ENCODE data around the gene HMGXB3.

HMGXB3 gene

DNA sequence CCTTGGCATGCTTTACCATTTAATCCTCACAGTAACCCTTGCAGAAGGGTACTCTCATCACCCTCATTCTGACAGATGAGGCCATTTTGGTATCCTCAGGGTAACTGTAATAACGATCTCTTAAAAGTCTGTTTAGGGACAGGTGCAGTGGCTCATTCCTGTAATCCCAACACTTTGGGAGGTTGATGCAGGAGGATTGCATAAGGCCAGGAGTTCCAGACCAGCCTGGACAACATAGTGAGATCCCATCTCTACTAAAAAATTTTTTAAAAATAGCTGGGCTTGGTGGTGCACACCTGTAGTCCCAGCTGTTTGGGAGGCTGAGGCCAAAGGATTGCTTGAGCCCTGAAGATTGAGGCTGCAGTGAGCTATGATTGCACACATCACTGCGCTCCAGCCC lies 54.0 kb downstream of the HMGXB3 start:
- Histone ChIP-seq H3F3A (ENCODE audit: insufficient read depth) (no peaks in the 10 kb centered on the region), H3K4me3 (ENCODE audit: insufficient read depth, low read length, poor library complexity, severe bottlenecking) (no peak overlapping the region), H4K20me1 (ENCODE audit: low read depth, low read length) (no peaks in the 10 kb centered on the region), H3K27me3 (ENCODE audit: low read length) (no peaks in the 10 kb centered on the region), H3K4me2 (ENCODE audit: low read depth, low read length, poor library complexity, severe bottlenecking) (no peak overlapping the region), H3K27ac (ENCODE audit: low read depth, low read length) (no peak overlapping the region), H2AFZ (ENCODE audit: low read depth, low read length, severe bottlenecking) (no peak overlapping the region), H3K9me2 (replicated peaks; ENCODE audit: insufficient read depth, low read length) (no peaks in the 10 kb centered on the region), H3K79me2 (ENCODE audit: insufficient read depth, low read length) (no peaks in the 10 kb centered on the region), H3K36me3 (ENCODE audit: low read length) (peaks cover 8% of the 10 kb centered on the region; the same call in 1 of the 2 replicates), H3K9ac (ENCODE audit: low read length) (no peak overlapping the region), H3K9me3 (ENCODE audit: insufficient read depth, low read length) (no peaks in the 10 kb centered on the region)
- no peak for TF ChIP-seq EZH2phosphoT487 (conservative IDR thresholded peaks at IDR 0.05; ENCODE audit: low read length)
- TF ChIP-seq CTCF (IDR thresholded peaks at IDR 0.05; ENCODE audit: insufficient read depth, low read length, poor library complexity, severe bottlenecking) = no peak

GRCh38 chr5:150055326-150056074 lies 55.0 kb downstream of the HMGXB3 start:
- Histone ChIP-seq H4K20me1 (ENCODE audit: low read depth, low read length) (no peaks in the 10 kb centered on the region), H3K4me2 (ENCODE audit: low read depth, low read length, poor library complexity, severe bottlenecking) (no peak overlapping the region), H2AFZ (ENCODE audit: low read depth, low read length, severe bottlenecking) (no peak overlapping the region), H3K27ac (ENCODE audit: low read depth, low read length) (no peak overlapping the region), H3K4me3 (ENCODE audit: insufficient read depth, low read length, poor library complexity, severe bottlenecking) (no peak overlapping the region), H3K79me2 (ENCODE audit: insufficient read depth, low read length) (no peaks in the 10 kb centered on the region), H3K9me2 (replicated peaks; ENCODE audit: insufficient read depth, low read length) (no peaks in the 10 kb centered on the region), H3K9me3 (ENCODE audit: insufficient read depth, low read length) (no peaks in the 10 kb centered on the region), H3K36me3 (ENCODE audit: low read length) (peaks cover 8% of the 10 kb centered on the region; the same call in 1 of the 2 replicates), H3K9ac (ENCODE audit: low read length) (no peak overlapping the region), H3F3A (ENCODE audit: insufficient read depth) (no peaks in the 10 kb centered on the region), H3K27me3 (ENCODE audit: low read length) (no peaks in the 10 kb centered on the region)
- TF ChIP-seq EZH2phosphoT487 (conservative IDR thresholded peaks at IDR 0.05; ENCODE audit: low read length) (no peak), CTCF (IDR thresholded peaks at IDR 0.05; ENCODE audit: insufficient read depth, low read length, poor library complexity, severe bottlenecking) (no peak)

GRCh38 chr5:150056075-150056443 lies 55.5 kb downstream of the HMGXB3 start:
- Histone ChIP-seq H3K9ac (ENCODE audit: low read length) (no peak overlapping the region), H4K20me1 (ENCODE audit: low read depth, low read length) (no peaks in the 10 kb centered on the region), H3K27me3 (ENCODE audit: low read length) (no peaks in the 10 kb centered on the region), H3K9me3 (ENCODE audit: insufficient read depth, low read length) (no peaks in the 10 kb centered on the region), H3K79me2 (ENCODE audit: insufficient read depth, low read length) (no peaks in the 10 kb centered on the region), H3F3A (ENCODE audit: insufficient read depth) (no peaks in the 10 kb centered on the region), H2AFZ (ENCODE audit: low read depth, low read length, severe bottlenecking) (no peak overlapping the region), H3K36me3 (ENCODE audit: low read length) (peaks cover 4% of the 10 kb centered on the region; the same call in 1 of the 2 replicates), H3K4me3 (ENCODE audit: insufficient read depth, low read length, poor library complexity, severe bottlenecking) (no peak overlapping the region), H3K9me2 (replicated peaks; ENCODE audit: insufficient read depth, low read length) (no peaks in the 10 kb centered on the region), H3K27ac (ENCODE audit: low read depth, low read length) (no peak overlapping the region), H3K4me2 (ENCODE audit: low read depth, low read length, poor library complexity, severe bottlenecking) (no peak overlapping the region)
- no peak for TF ChIP-seq EZH2phosphoT487 (conservative IDR thresholded peaks at IDR 0.05; ENCODE audit: low read length)
- TF ChIP-seq CTCF (IDR thresholded peaks at IDR 0.05; ENCODE audit: insufficient read depth, low read length, poor library complexity, severe bottlenecking) = no peak
